SK-N-SH treated with all-trans-retinoic acid at 6 μM for 48 hours (cell line): ENCODE data around the gene CRYBG3.

Source experiments
- ATAC-seq: fragments of 200-7000 bp; cut with Tn5 transposase; 3 replicates; pipeline ENCODE4 v1.9.1; 2020; ENCODE audit warnings: mild to moderate bottlenecking, moderate library complexity
- ARNTL ChIP-seq: fragments of 450-650 bp; formaldehyde crosslinking; IDR thresholded peaks from 2 replicates; pipeline ENCODE4 v1.5.0; 2020; ENCODE audit warnings: low read depth, mild to moderate bottlenecking, moderate library complexity, borderline replicate concordance
- CREB5 ChIP-seq: fragments of 250-450 bp; sonication (Bioruptor Pico); IDR thresholded peaks from 2 replicates; pipeline ENCODE4 v1.5.1; 2020; ENCODE audit warnings: low read depth, mild to moderate bottlenecking, moderate library complexity
- CSDC2 ChIP-seq: fragments of 250-450 bp; sonication (Bioruptor Pico); IDR thresholded peaks from 2 replicates; pipeline ENCODE4 v1.5.0; 2020; ENCODE audit warnings: mild to moderate bottlenecking, moderate library complexity
- CSRNP3 ChIP-seq: fragments of 250-450 bp; sonication (Bioruptor Pico); IDR thresholded peaks from 2 replicates; pipeline ENCODE4 v1.5.1; 2021; ENCODE audit warnings: mild to moderate bottlenecking, moderate library complexity
- ESRRG ChIP-seq: fragments of 250-450 bp; sonication (Bioruptor Pico); IDR thresholded peaks from 2 replicates; pipeline ENCODE4 v1.6.1; 2021; ENCODE audit warnings: mild to moderate bottlenecking
- ISL1 ChIP-seq: fragments of 250-450 bp; sonication (Bioruptor Pico); IDR thresholded peaks from 2 replicates; pipeline ENCODE4 v2.1.2; 2022; ENCODE audit warnings: mild to moderate bottlenecking, moderate library complexity
- OSR1 ChIP-seq: fragments of 250-450 bp; sonication (Bioruptor Pico); IDR thresholded peaks from 2 replicates; pipeline ENCODE4 v1.8.0; 2022; ENCODE audit warnings: moderate library complexity, mild to moderate bottlenecking, inconsistent platforms
- PATZ1 ChIP-seq: fragments of 250-450 bp; sonication (Bioruptor Pico); IDR thresholded peaks from 2 replicates; pipeline ENCODE4 v1.8.0; 2020; ENCODE audit warnings: mild to moderate bottlenecking, moderate library complexity, borderline replicate concordance
- POU6F1 ChIP-seq: fragments of 250-450 bp; sonication (Bioruptor Pico); IDR thresholded peaks from 2 replicates; pipeline ENCODE4 v1.8.0; 2021; ENCODE audit warnings: low read depth, mild to moderate bottlenecking, moderate library complexity, borderline replicate concordance
- PPARA ChIP-seq: fragments of 250-450 bp; sonication (Bioruptor Pico); IDR thresholded peaks from 2 replicates; pipeline ENCODE4 v1.5.0; 2020; ENCODE audit warnings: mild to moderate bottlenecking, borderline replicate concordance
- RARB ChIP-seq: fragments of 250-450 bp; sonication (Bioruptor Pico); IDR thresholded peaks from 2 replicates; pipeline ENCODE4 v1.8.0; 2021; ENCODE audit warnings: mild to moderate bottlenecking, moderate library complexity
- SNAI2 ChIP-seq: fragments of 250-450 bp; sonication (Bioruptor Pico); IDR thresholded peaks from 2 replicates; pipeline ENCODE4 v1.5.0; 2020; ENCODE audit warnings: mild to moderate bottlenecking, moderate library complexity
- TCF4 ChIP-seq: fragments of 250-450 bp; sonication (Bioruptor Pico); IDR thresholded peaks from 2 replicates; pipeline ENCODE4 v1.8.0; 2021; ENCODE audit warnings: mild to moderate bottlenecking, moderate library complexity, borderline replicate concordance
- TOX ChIP-seq: fragments of 250-450 bp; sonication (Bioruptor Pico); IDR thresholded peaks from 2 replicates; pipeline ENCODE4 v1.8.0; 2021; ENCODE audit warnings: mild to moderate bottlenecking, moderate library complexity, borderline replicate concordance
- TSHZ2 ChIP-seq: fragments of 250-450 bp; sonication (Bioruptor Pico); IDR thresholded peaks from 2 replicates; pipeline ENCODE4 v1.5.0; 2020; ENCODE audit warnings: mild to moderate bottlenecking, moderate library complexity
- ZFP3 ChIP-seq: fragments of 250-450 bp; sonication (Bioruptor Pico); IDR thresholded peaks from 2 replicates; pipeline ENCODE4 v1.5.0; 2020; ENCODE audit warnings: mild to moderate bottlenecking, moderate library complexity
- ZFP30 ChIP-seq: fragments of 450-650 bp; formaldehyde crosslinking; IDR thresholded peaks from 2 replicates; pipeline ENCODE4 v1.5.0; 2022; ENCODE audit warnings: mild to moderate bottlenecking, moderate library complexity
- ZNF565 ChIP-seq: fragments of 450-650 bp; formaldehyde crosslinking; conservative IDR thresholded peaks from 2 replicates; pipeline ENCODE4 v1.5.0; 2020; ENCODE audit warnings: low read depth, mild to moderate bottlenecking, moderate library complexity
- ZNF70 ChIP-seq: fragments of 450-650 bp; formaldehyde crosslinking; IDR thresholded peaks from 2 replicates; pipeline ENCODE4 v1.5.0; 2020; ENCODE audit warnings: mild to moderate bottlenecking, moderate library complexity

The CRYBG3 gene

GRCh38 chr3:97988784-97989568, 167.2 kb downstream of the CRYBG3 start:
- ATAC-seq, result no peak
- TF ChIP-seq ZFP3 (CRISPR knock-in tag), result no peak
- TF ChIP-seq ZFP30, result no peak
- TF ChIP-seq TOX (CRISPR knock-in tag), result no peak
- TF ChIP-seq TCF4 (CRISPR knock-in tag), result no peak
- TF ChIP-seq ESRRG (CRISPR knock-in tag), result no peak
- TF ChIP-seq TSHZ2 (CRISPR knock-in tag), result no peak
- no peak for TF ChIP-seq RARB (CRISPR knock-in tag)
- TF ChIP-seq ISL1, result no peak
- no peak for TF ChIP-seq PPARA (CRISPR knock-in tag)
- no peak for TF ChIP-seq POU6F1 (CRISPR knock-in tag)
- TF ChIP-seq CREB5, result no peak
- TF ChIP-seq ARNTL (CRISPR knock-in tag), result no peak
- TF ChIP-seq ZNF565 (CRISPR knock-in tag), result no peak
- no peak for TF ChIP-seq PATZ1 (CRISPR knock-in tag)
- TF ChIP-seq ZNF70 (CRISPR knock-in tag), result no peak
- TF ChIP-seq CSDC2 (CRISPR knock-in tag), result no peak
- TF ChIP-seq CSRNP3 (CRISPR knock-in tag), result no peak
- TF ChIP-seq SNAI2, result no peak

- ATAC-seq, result no peak
- TF ChIP-seq RARB (CRISPR knock-in tag), result no peak
- no peak for TF ChIP-seq CSDC2 (CRISPR knock-in tag)
- no peak for TF ChIP-seq ESRRG (CRISPR knock-in tag)
- no peak for TF ChIP-seq TSHZ2 (CRISPR knock-in tag)
- TF ChIP-seq OSR1 (CRISPR knock-in tag), result no peak
- TF ChIP-seq ISL1, result no peak
- TF ChIP-seq, all 23 proteins: peak for 0
Observed at GRCh38 chr3:97990624-97991292, 168.9 kb downstream of the CRYBG3 start.
